NCI-H82 treated with DMSO at 0.1 percent for 48 hours (cell line): ENCODE data around the gene FNIP1.
"Not testable (repeated sequence)": the region's sequence is repeated elsewhere in the genome, so short reads cannot be mapped to it uniquely, and the experiment has no call there.

Experiments used
- DNase-seq: peaks from one replicate; lab custom pipeline; 2025; ENCODE audit not compliant: unreplicated experiment; lab: John Stamatoyannopoulos, UW

Gene FNIP1

GRCh38 chr5:131754363-131754762, 42.5 kb downstream of the FNIP1 start:
- DNase-seq: no peak

- no peak for DNase-seq
Observed at GRCh38 chr5:131751506-131751905, 45.3 kb downstream of the FNIP1 start.

GRCh38 chr5:131749723-131750470, 46.9 kb downstream of the FNIP1 start:
- no peak for DNase-seq

- DNase-seq: no peak
Observed at GRCh38 chr5:131749138-131749537, 47.7 kb downstream of the FNIP1 start.

GRCh38 chr5:131747180-131748105, 49.4 kb downstream of the FNIP1 start:
- DNase-seq: no peak

GRCh38 chr5:131746423-131746822, 50.4 kb downstream of the FNIP1 start:
- DNase-seq: no peak

- DNase-seq: no peak
Observed at GRCh38 chr5:131745703-131746102, 51.1 kb downstream of the FNIP1 start.

- no peak for DNase-seq
Observed at GRCh38 chr5:131745155-131745554, 51.7 kb downstream of the FNIP1 start.

- DNase-seq: no peak
Observed at GRCh38 chr5:131740477-131740876, 56.3 kb downstream of the FNIP1 start.

GRCh38 chr5:131735393-131735792, 61.4 kb downstream of the FNIP1 start:
- DNase-seq: no peak

GRCh38 chr5:131734939-131735338, 61.9 kb downstream of the FNIP1 start:
- not testable (repeated sequence) for DNase-seq

- not testable (repeated sequence) for DNase-seq
Observed at GRCh38 chr5:131729292-131729691, 67.5 kb downstream of the FNIP1 start.

GRCh38 chr5:131724089-131724488, 72.7 kb downstream of the FNIP1 start:
- not testable (repeated sequence) for DNase-seq

- no peak for DNase-seq
Observed at GRCh38 chr5:131720714-131721113, 76.1 kb downstream of the FNIP1 start.

- DNase-seq: no peak
Observed at GRCh38 chr5:131719564-131719963, 77.3 kb downstream of the FNIP1 start.

- DNase-seq: no peak
Observed at GRCh38 chr5:131718487-131719014, 78.3 kb downstream of the FNIP1 start.

- not testable (repeated sequence) for DNase-seq
Observed at GRCh38 chr5:131717164-131717563, 79.7 kb downstream of the FNIP1 start.

- no peak for DNase-seq
Observed at GRCh38 chr5:131716650-131717049, 80.2 kb downstream of the FNIP1 start.

GRCh38 chr5:131710391-131710790, 86.4 kb downstream of the FNIP1 start:
- no peak for DNase-seq

GRCh38 chr5:131709043-131709442, 87.8 kb downstream of the FNIP1 start:
- no peak for DNase-seq

GRCh38 chr5:131706281-131706680, 90.5 kb downstream of the FNIP1 start:
- DNase-seq: no peak

GRCh38 chr5:131694926-131695325, 101.9 kb downstream of the FNIP1 start:
- DNase-seq: no peak
